Kidney capillary endothelial cell (primary cell): Measurements from ENCODE around the gene COL24A1.
"Not testable (repeated sequence)": the region's sequence is repeated elsewhere in the genome, so short reads cannot be mapped to it uniquely, and the experiment has no call there.

Source experiments
- DNase-seq: peaks from one replicate; pipeline ENCODE4 v3.0.0-alpha.2; 2018; ENCODE audit warnings: low spot score

COL24A1 gene

DNA sequence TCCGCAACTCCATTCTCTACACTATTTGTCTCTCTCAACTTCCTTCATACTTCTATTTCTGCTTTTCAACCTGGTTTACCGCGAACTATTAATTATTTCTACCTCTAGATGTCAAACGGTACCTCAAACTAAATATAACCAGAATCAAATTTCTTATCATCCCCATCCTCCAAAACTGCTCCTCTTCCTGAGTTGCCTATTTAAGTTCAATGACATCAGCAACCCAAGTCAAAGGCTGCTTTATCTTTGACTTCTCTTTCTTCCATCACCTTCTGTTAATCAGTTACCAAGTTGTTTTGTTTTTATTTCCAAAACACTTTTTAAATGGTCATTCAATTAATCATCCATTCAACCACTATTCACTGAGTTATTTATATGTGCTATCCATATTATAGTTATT lies 171.9 kb downstream of the COL24A1 start:
- no peak for DNase-seq

- DNase-seq, result no peak
Observed at GRCh38 chr1:85983316-85983715, 173.3 kb downstream of the COL24A1 start.

GRCh38 chr1:85976516-85977205 lies 179.9 kb downstream of the COL24A1 start:
- no peak for DNase-seq

GRCh38 chr1:85975912-85976371 lies 180.6 kb downstream of the COL24A1 start:
- DNase-seq, result no peak

- no peak for DNase-seq
Observed at GRCh38 chr1:85962457-85962856, 194.1 kb downstream of the COL24A1 start.

DNA sequence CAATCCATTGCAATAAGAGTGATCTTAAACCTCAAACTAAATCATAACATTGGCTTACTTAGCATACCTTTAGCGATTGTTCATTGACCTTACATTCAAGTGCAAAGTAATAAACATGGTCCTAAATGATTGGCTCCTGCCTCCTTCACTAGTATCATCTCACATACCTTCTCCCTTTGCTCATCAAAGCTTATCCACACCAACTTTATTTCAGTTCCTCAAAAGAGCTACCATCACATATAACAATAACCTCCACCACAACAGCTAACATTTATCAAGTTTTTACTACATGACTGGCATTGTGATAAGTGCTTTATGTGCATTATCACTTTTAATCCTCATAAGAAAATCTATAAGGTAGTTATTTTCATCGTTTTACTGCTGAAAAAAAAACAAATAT lies 198.8 kb downstream of the COL24A1 start:
- DNase-seq, result no peak

DNA sequence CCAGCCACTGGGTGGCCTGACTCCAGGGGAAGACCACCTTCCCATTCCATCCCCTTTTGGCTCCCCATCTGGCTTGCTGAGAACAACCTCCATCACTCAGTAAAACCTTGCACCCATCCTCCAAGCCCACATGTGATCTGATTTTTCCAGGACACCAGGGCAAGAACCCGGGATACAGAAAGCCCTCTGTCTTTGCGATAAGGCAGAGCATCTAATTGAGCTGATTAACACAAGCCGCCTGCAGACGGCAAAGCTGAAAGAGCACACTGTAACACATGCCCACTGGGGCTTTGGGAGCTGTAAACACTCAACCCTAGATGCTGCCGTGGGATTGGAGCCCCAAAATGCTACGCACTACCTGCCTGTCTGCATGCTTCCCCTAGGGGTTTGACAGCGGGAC lies 201.4 kb downstream of the COL24A1 start:
- not testable (repeated sequence) for DNase-seq

- no peak for DNase-seq
Observed at GRCh38 chr1:85952460-85952859, 204.1 kb downstream of the COL24A1 start.

DNA sequence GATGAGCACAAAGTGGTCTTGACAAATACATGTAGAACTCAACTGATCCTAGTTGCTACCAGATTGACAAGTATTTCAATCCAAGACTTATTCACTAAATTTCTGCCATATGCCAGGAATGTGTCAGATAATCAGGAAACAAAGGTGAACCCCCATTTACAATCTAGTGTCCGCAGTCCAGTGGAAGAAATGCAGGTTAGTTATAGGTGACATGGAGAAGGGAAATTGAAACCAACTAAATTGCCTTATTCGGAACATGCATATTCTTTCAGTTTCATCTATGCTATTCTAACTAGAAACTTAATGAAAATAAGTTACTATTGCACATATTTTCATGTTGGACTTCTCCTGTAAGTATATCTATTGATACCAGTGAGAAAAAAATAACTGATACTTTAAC lies 209.4 kb downstream of the COL24A1 start:
- no peak for DNase-seq

DNA sequence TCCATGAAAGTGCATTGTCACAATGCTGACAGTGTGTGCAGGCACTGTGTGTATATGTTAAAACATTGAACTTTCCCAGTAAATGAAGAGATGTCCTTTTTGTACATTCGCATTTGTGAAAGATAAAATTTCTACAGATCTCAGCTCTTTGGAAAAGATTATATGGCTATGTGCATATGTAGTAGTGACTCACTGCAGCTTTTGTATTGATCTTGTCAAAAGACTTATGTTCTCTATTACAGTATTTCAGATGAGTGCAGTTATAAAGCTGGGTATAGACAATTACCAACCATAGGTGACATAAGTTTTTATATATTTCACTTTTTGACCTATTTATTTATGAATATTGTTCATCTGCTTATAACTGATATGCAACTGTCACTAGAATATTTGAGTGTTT lies 212.6 kb downstream of the COL24A1 start:
- DNase-seq, result no peak

- no peak for DNase-seq
Observed at GRCh38 chr1:85943526-85943925, 213.0 kb downstream of the COL24A1 start.

DNA sequence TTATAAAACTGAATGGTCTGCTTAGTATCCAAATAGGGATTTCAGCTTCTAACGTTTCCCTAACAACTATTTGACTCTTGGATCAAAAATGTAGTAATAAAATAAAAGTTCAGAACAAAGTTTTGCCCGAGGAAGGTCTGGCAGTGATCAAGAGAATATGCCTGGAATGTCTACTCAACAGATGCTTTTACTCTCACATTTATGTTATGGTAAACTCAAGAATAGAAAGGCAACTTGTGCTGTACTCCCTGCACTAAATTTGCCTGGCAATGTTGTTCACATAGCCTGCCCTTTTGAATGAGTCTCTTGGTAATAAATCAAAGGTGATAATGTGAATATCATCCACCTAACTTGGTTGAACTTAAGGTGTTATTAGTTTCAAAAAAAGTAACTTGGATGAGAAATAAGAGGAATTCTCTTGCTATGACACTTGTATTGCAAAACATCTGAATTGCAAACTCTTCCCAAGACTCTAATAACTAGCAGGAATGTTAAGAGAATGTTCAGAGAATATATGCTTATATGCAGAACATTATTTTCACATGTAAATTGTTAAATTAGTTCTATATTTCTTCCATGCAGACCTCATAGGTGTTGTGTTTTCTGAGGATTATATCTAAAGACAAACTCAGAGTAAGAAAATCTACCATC lies 215.8 kb downstream of the COL24A1 start:
- DNase-seq, result no peak

DNA sequence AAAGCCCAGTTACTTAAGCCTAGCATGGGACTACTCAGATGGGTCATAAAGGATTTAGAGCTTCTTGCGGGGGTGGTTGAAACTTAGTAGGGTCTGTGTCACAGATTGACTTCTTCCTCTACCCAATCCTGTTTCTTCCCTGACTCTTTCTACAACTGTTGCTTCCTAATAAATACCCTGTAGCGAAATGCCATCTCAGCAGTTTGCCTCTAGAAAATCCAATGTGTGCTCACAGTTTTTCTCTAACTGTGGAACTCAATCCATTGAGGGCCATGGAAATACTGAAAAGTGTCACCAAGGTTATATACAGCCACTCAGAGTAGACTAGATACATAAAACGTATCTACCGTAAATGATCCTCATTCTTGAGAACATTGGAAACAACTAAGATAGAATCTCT lies 217.7 kb downstream of the COL24A1 start:
- no peak for DNase-seq

DNA sequence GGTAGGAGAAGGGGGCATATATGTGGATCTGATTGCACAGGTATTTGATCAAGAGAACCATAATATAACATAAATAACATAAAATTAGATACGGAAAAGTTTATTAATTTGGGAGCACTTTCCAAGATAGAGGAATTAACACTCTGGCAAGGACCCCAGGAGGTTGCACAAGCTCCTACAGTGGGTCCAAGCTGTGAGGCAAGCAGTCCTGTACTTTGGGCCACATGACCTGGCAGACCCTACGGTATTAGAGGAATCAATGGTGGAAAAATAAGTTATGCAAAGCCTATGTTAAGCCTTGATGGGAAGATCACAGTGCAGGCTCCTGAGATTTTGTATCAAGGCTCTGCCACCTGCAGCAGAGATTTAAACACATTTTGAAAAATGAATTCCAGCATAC lies 220.1 kb downstream of the COL24A1 start:
- no peak for DNase-seq

GRCh38 chr1:85936057-85936456 lies 220.5 kb downstream of the COL24A1 start:
- DNase-seq, result no peak

GRCh38 chr1:85935234-85935633 lies 221.3 kb downstream of the COL24A1 start:
- DNase-seq, result no peak

DNA sequence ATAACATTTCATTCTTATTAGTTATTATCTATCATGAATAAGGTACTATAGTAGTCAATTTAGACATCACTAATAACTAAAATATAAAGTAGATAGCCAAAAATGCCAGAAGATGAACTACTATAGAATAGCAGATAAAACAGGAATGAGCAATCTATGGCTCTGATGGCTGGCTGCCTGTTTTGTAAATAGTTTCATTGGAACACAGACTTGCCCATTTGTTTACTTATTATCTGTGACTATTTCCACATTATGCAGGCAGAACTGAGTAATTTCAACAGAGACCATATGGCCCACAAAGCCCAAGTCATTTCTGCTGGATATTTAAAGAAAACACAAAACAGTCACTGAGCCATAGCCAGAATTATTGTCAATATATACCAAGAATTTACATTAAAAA lies 222.1 kb downstream of the COL24A1 start:
- no peak for DNase-seq

DNA sequence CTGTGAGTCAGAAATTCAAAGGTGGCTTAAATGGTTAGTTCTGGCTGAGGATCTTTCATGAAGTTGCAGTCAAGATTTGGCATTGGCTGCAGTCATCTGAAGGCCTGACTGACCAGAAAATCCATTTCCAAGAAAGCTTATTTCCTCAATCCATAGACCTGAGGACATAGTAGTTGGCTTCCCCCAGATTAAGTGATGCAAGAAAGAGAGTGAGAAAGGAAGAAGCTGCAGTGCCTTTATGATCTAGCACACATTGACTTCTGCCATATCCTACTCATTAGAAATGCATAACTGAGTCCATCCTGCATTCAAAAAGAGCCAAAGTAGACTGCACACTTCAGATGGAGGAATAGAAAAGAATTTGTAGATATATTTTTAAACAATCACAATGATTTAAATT lies 222.6 kb downstream of the COL24A1 start:
- DNase-seq, result no peak

- no peak for DNase-seq
Observed at GRCh38 chr1:85911742-85912141, 244.8 kb downstream of the COL24A1 start.

GRCh38 chr1:85900921-85901320 lies 255.7 kb downstream of the COL24A1 start:
- DNase-seq, result no peak

- no peak for DNase-seq
Observed at GRCh38 chr1:85898861-85899260, 257.7 kb downstream of the COL24A1 start.

GRCh38 chr1:85894651-85895050 lies 261.9 kb downstream of the COL24A1 start:
- peak; percentile 26 for DNase-seq

DNA sequence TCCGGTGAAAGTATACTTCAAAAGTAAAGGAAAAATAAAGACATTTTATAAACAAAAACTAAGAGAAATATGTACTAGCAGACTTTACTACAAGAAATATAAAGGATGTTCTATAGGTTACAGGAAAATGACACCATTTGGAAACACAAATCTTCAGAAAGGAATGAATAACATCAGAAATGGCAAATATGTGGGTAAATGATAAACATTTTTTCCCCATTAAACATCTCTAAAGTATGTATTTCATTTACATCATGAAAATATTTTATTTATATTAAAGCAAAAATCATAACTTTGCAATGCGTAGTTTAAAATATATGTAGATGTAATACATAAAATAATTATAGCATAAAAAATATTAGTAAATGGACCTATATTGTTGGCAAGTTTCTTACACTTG lies 264.2 kb downstream of the COL24A1 start:
- DNase-seq, result no peak

DNA sequence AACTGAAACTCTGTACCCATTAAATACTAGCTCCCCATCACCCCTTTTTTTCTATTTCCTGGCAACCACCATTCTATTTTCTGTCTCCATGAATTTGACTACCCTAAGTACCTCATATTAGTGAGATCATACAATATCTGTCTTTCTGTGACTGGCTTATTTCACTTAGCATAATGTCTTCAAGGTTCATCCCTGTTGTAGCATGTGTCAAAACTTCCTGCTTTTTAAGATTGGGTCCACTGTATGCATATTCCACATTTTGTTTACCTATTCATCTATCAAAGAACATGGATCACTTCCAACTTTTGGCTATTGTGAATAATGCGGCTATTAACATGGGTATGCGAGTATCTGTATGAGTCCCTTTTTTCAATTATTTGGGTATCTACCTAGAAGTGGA lies 266.7 kb downstream of the COL24A1 start:
- DNase-seq, result no peak
